HepG2 (cell line): Measurements from ENCODE around the gene HSPA5. TPM values are rescaled to one million over a fixed set of nuclear protein-coding genes. Genes with fewer than 3 reads are reported as not detected.

Source experiments
- ATAC-seq: fragments of 200-7000 bp; cut with Tn5 transposase; 3 replicates; pipeline ENCODE4 v1.9.1; 2020; ENCODE audit warnings: mild to moderate bottlenecking, moderate library complexity
- BruUV-seq: library from RNA; stranded (reverse); fragments of 400-500 nt; replicated peaks from 2 replicates; lab custom pipeline; 2021; lab: Mats Ljungman, UMichigan
- CTCF ChIA-PET: fragments of 300-600 bp; formaldehyde crosslinking; extraction: SDS; loops from one replicate; lab custom pipeline; 2021; ENCODE audit warnings: low total read pairs, inconsistent platforms, low intra/inter-chr PET ratio; lab: Yijun Ruan, JAX
- POLR2A ChIA-PET: fragments of 350-600 bp; sonication (Branson Sonifier 250); formaldehyde crosslinking; loops from one replicate; lab custom pipeline; 2020; ENCODE audit warnings: antibody characterized with exemption, inconsistent platforms; lab: Yijun Ruan, JAX
- DNase-seq: peaks from one replicate; pipeline ENCODE4 v3.0.0-alpha.2; 2015; ENCODE audit warnings: low spot score
- FAIRE-seq: peaks from 3 replicates; lab custom pipeline; 2011; peaks lifted over from hg19 to GRCh38; lab: Jason Lieb, UNC
- H2AFZ ChIP-seq: one replicate; pipeline ENCODE4 v1.6.1; 2011; ENCODE audit warnings: low read length, inconsistent platforms
- H3K27ac ChIP-seq: fragments of 300-600 bp; 3 replicates; pipeline ENCODE4 v1.8.0; 2011; ENCODE audit warnings: mixed run types, mild to moderate bottlenecking, mixed read lengths, low read length, inconsistent platforms; ENCODE audit not compliant: insufficient read depth; ENCODE audit errors: extremely low read length
- H3K27me3 ChIP-seq, 2 experiments: fragments of 200-600 bp in 1 of 2; 2 replicates in 1 of 2; 3 replicates in 1 of 2; pipeline versions ENCODE4 v1.6.0 to v1.8.0; 2011; ENCODE audit warnings: low read length in 2 of 2, mild to moderate bottlenecking in 2 of 2, moderate library complexity in 2 of 2, inconsistent platforms in 1 of 2; ENCODE audit not compliant: insufficient read depth in 2 of 2, control insufficient read depth in 1 of 2
- H3K36me3 ChIP-seq, 2 experiments: fragments of 200-600 bp in 1 of 2; replicated peaks in 1 of 2; 2 replicates in 1 of 2; 3 replicates in 1 of 2; pipeline versions ENCODE4 v1.5.1 to v1.8.0; 2011; ENCODE audit warnings: low read length in 2 of 2, inconsistent platforms in 1 of 2; ENCODE audit not compliant: insufficient read depth in 2 of 2, control insufficient read depth in 1 of 2
- H3K4me1 ChIP-seq: 2 replicates; pipeline ENCODE4 v1.5.1; 2012; ENCODE audit warnings: low read length, inconsistent platforms; ENCODE audit not compliant: insufficient read depth
- H3K4me2 ChIP-seq: 2 replicates; pipeline ENCODE4 v1.6.0; 2011; ENCODE audit warnings: low read depth, low read length, inconsistent platforms
- H3K4me3 ChIP-seq, 3 experiments: fragments of 200-600 bp in 1 of 3; sonication (generic), shearing (Covaris generic) in 1 of 3; replicated peaks in 1 of 3; 2 replicates each; pipeline ENCODE4 v1.5.1; 2011 to 2016; ENCODE audit warnings: low read length in 3 of 3, inconsistent platforms in 2 of 3, low read depth in 2 of 3, mild to moderate bottlenecking in 2 of 3, control low read depth in 1 of 3, mixed read lengths in 1 of 3; ENCODE audit not compliant: insufficient read depth in 1 of 3
- H3K79me2 ChIP-seq: one replicate; pipeline ENCODE4 v1.6.1; 2011; ENCODE audit warnings: low read length, inconsistent platforms; ENCODE audit not compliant: insufficient read depth
- H3K9ac ChIP-seq: 2 replicates; pipeline ENCODE4 v1.6.0; 2011; ENCODE audit warnings: mild to moderate bottlenecking, low read depth, low read length, inconsistent platforms; ENCODE audit not compliant: insufficient read depth
- H3K9me3 ChIP-seq: 2 replicates; pipeline ENCODE4 v1.5.1; 2012; ENCODE audit warnings: mild to moderate bottlenecking, low read length
- H4K20me1 ChIP-seq: 2 replicates; pipeline ENCODE4 v1.6.0; 2011; ENCODE audit warnings: inconsistent platforms, mild to moderate bottlenecking, low read length, moderate library complexity; ENCODE audit not compliant: insufficient read depth
- CTCF ChIP-seq: sonication (generic); formaldehyde crosslinking; IDR thresholded peaks from 2 replicates; pipeline ENCODE4 v1.5.0; 2020; ENCODE audit warnings: mild to moderate bottlenecking, missing genetic modification reagents, moderate library complexity
- GATAD2A ChIP-seq: IDR thresholded peaks from 2 replicates; pipeline ENCODE4 v1.6.1; 2016
- HMGXB4 ChIP-seq, 2 experiments: sonication (generic) in 1 of 2; formaldehyde crosslinking in 1 of 2; IDR thresholded peaks; 2 replicates each; pipeline versions ENCODE4 v1.4.0 to v1.6.1; 2018 to 2020; ENCODE audit warnings: missing genetic modification reagents in 2 of 2, borderline replicate concordance in 1 of 2, low read depth in 1 of 2, mild to moderate bottlenecking in 1 of 2, missing biosample characterization in 1 of 2
- PBX3 ChIP-seq: sonication (generic); formaldehyde crosslinking; IDR thresholded peaks from 2 replicates; pipeline ENCODE4 v1.8.1; 2023; ENCODE audit warnings: missing genetic modification reagents, inconsistent platforms, borderline replicate concordance
- RERE ChIP-seq: IDR thresholded peaks from 2 replicates; pipeline ENCODE4 v1.6.1; 2016; ENCODE audit warnings: low read depth, missing genetic modification reagents, missing compliant biosample characterization
- RNF2 ChIP-seq: fragments of 450-650 bp; conservative IDR thresholded peaks from 2 replicates; pipeline ENCODE4 v1.6.1; 2016; ENCODE audit warnings: low read depth
- SIX4 ChIP-seq: sonication (generic); formaldehyde crosslinking; IDR thresholded peaks from 2 replicates; pipeline ENCODE4 v1.4.0; 2020; ENCODE audit warnings: missing genetic modification reagents
- TOPORS ChIP-seq: sonication (generic); formaldehyde crosslinking; IDR thresholded peaks from 2 replicates; pipeline ENCODE4 v1.8.0; 2023; ENCODE audit warnings: mild to moderate bottlenecking, missing genetic modification reagents
- ZBTB1 ChIP-seq: sonication (generic); formaldehyde crosslinking; IDR thresholded peaks from 2 replicates; pipeline ENCODE4 v1.4.0; 2020; ENCODE audit warnings: missing genetic modification reagents, borderline replicate concordance
- ZFP62 ChIP-seq: sonication (generic); formaldehyde crosslinking; IDR thresholded peaks from 2 replicates; pipeline ENCODE4 v1.4.0; 2020; ENCODE audit warnings: missing genetic modification reagents
- ZNF549 ChIP-seq: sonication (generic); formaldehyde crosslinking; IDR thresholded peaks from 2 replicates; pipeline ENCODE4 v1.5.0; 2020; ENCODE audit warnings: missing genetic modification reagents
- ZNF713 ChIP-seq: sonication (generic); formaldehyde crosslinking; IDR thresholded peaks from 2 replicates; pipeline ENCODE4 v1.4.0; 2020; ENCODE audit warnings: mild to moderate bottlenecking, missing genetic modification reagents
- ZNF75D ChIP-seq: sonication (generic); formaldehyde crosslinking; IDR thresholded peaks from 2 replicates; pipeline ENCODE4 v1.8.1; 2023; ENCODE audit warnings: missing genetic modification reagents, mild to moderate bottlenecking, borderline replicate concordance
- ZNF766 ChIP-seq: sonication (generic); formaldehyde crosslinking; IDR thresholded peaks from 2 replicates; pipeline ENCODE4 v1.5.0; 2020; ENCODE audit warnings: missing genetic modification reagents, borderline replicate concordance
- WGBS: methylation state at CpG from one replicate; pipeline ENCODE4 v1.1.6; 2017; ENCODE audit warnings: low lambda C conversion rate; 5-methylcytosine and 5-hydroxymethylcytosine counted together
- in situ Hi-C: cut with HindIII; loops from 2 replicates; pipeline ENCODE4 v1.10.0; 2017; ENCODE audit warnings: low pct_unique_long_range_greater_than_20kb; ENCODE audit not compliant: extremely low pct_ligation_motif_present
- intact Hi-C: fragments of 100-400 bp; cut with micrococcal nuclease; formaldehyde crosslinking; loops from one replicate; pipeline ENCODE4 v1.10.0; 2022; ENCODE audit not compliant: unreplicated experiment
- polyA plus RNA-seq, 8 experiments: library from polyadenylated mRNA; depleted of rRNA in 3 of 8; stranded (reverse) in 7 of 8; unstranded in 1 of 8; fragments of >200 nt; fragmentation: Illumina TruSeq in 4 of 8; extraction: Trizol in 4 of 8; gene quantifications; 2 replicates each; pipeline versions ENCODE4 v1.2.1 to v1.2.3, GENCODE V29; 2011 to 2016; ENCODE audit warnings: low read depth in 4 of 8, missing spikeins in 1 of 8, mixed read lengths in 1 of 8; ENCODE audit not compliant: insufficient read depth in 1 of 8
- total RNA-seq, 5 experiments: library from RNA; depleted of rRNA; stranded (reverse); fragments of >200 nt; fragmentation: Illumina TruSeq; extraction: Trizol; gene quantifications; 2 replicates each; pipeline ENCODE4 v1.2.3, GENCODE V29; 2016; ENCODE audit warnings: low read depth in 1 of 5

HSPA5 gene
- total and polyA plus RNA-seq, 2 of the 13 experiments (the other 11 are each of a cell fraction or from before 2014, with no cell fraction given), result 201 to 206 TPM

GRCh38 chr9:125255781-125256391 lies 14.7 kb upstream of the HSPA5 start:
- in situ Hi-C loops (loop anchor here (5.0 kb wide), 1 partner anchor 116 kb away; no protein-coding TSS in a partner anchor), intact Hi-C loops (loop anchor here (1.0 kb wide), 1 partner anchor 118 kb away; no protein-coding TSS in a partner anchor)
- DNase-seq (peak; percentile 35), ATAC-seq (peak; percentile 83), FAIRE-seq (no peak)
- Histone ChIP-seq H3K79me2 (no peaks in the 10 kb centered on the region), H3K9ac (no peak overlapping the region), H3K9me3 (no peaks in the 10 kb centered on the region), H3K4me1 (peaks cover 32% of the 10 kb centered on the region), H2AFZ (no peak overlapping the region), H4K20me1 (no peaks in the 10 kb centered on the region), H3K27ac (no peak overlapping the region), H3K27me3 (no peaks in the 10 kb centered on the region), H3K4me2 (no peak overlapping the region), H3K36me3 (no peaks in the 10 kb centered on the region), H3K4me3 (no peak overlapping the region)
- POLR2A ChIA-PET, result interaction anchor here (1.2 to 3.8 kb wide), 2 partner anchors 12 to 14 kb away, joined by 3 to 27 read pairs; partner anchors contain the start of gene HSPA5
- CTCF ChIA-PET, result interaction anchor here (1.3 to 1.5 kb wide), 2 partner anchors 106 to 119 kb away, joined by 7 to 9 read pairs; no protein-coding TSS in a partner anchor
- WGBS, result 0% methylated on average over 2 of the region's 2 CpGs
- no TSS peak for BruUV-seq
- TF ChIP-seq RERE (CRISPR knock-in tag), result no peak
- TF ChIP-seq SIX4 (CRISPR knock-in tag), result no peak
- TF ChIP-seq RNF2, result no peak
- no peak for TF ChIP-seq ZNF549 (CRISPR knock-in tag)
- TF ChIP-seq PBX3 (CRISPR knock-in tag), result no peak
- TF ChIP-seq ZNF766, result no peak
- TF ChIP-seq HMGXB4 (CRISPR knock-in tag; IDR thresholded peaks at IDR 0.05; ENCODE audit: borderline replicate concordance in 1 of 2, low read depth in 1 of 2), result no peak
- peak; percentile 77 for TF ChIP-seq CTCF (CRISPR knock-in tag)
- TF ChIP-seq ZNF713 (CRISPR knock-in tag), result no peak
- 0 out of 2 replicates have a peak, but pooled peaks have one; percentile 9 for TF ChIP-seq GATAD2A
- no peak for TF ChIP-seq TOPORS (CRISPR knock-in tag)
- no peak for TF ChIP-seq ZBTB1 (CRISPR knock-in tag)
- TF ChIP-seq ZFP62 (CRISPR knock-in tag), result no peak
- no peak for TF ChIP-seq ZNF75D (CRISPR knock-in tag)
